8988T (cell line): ENCODE measurements around the gene C17orf78.
"Not testable (repeated sequence)": the region's sequence is repeated elsewhere in the genome, so short reads cannot be mapped to it uniquely, and the experiment has no call there.

ENCODE experiments used
- DNase-seq: peaks from one replicate; pipeline ENCODE4 v3.0.0; 2011

The C17orf78 gene

GRCh38 chr17:37375706-37376105 lies at the start of gene C17orf78:
Gene C17orf78 (plus strand): TSS chr17:37375985. CDS start chr17:37376093, 108 bp downstream.
- DNase-seq = no peak

- no peak for DNase-seq
These were observed 48.3 kb upstream of the C17orf78 start for GRCh38 chr17:37327341-37328090.

GRCh38 chr17:37338847-37339246 lies 36.9 kb upstream of the C17orf78 start:
- DNase-seq = no peak

- no peak for DNase-seq
These were observed 36.5 kb upstream of the C17orf78 start for GRCh38 chr17:37339321-37339720.

- no peak for DNase-seq
These were observed 35.0 kb upstream of the C17orf78 start for GRCh38 chr17:37340804-37341203.

GRCh38 chr17:37342589-37342988 lies 33.2 kb upstream of the C17orf78 start:
- no peak for DNase-seq

GRCh38 chr17:37344519-37344918 lies 31.3 kb upstream of the C17orf78 start:
- DNase-seq = no peak

GRCh38 chr17:37346863-37347402 lies 28.9 kb upstream of the C17orf78 start:
- DNase-seq = not testable (repeated sequence)

GRCh38 chr17:37356796-37357569 lies 18.8 kb upstream of the C17orf78 start:
- not testable (repeated sequence) for DNase-seq

- DNase-seq = peak; percentile 38
These were observed 17.5 kb upstream of the C17orf78 start for GRCh38 chr17:37358098-37358829.

- peak; percentile 85 for DNase-seq
These were observed 16.7 kb upstream of the C17orf78 start for GRCh38 chr17:37358830-37359681.

- no peak for DNase-seq
These were observed 16.1 kb upstream of the C17orf78 start for GRCh38 chr17:37359682-37360188.

- DNase-seq = no peak
These were observed 15.2 kb upstream of the C17orf78 start for GRCh38 chr17:37360632-37361031.

GRCh38 chr17:37361543-37361942 lies 14.2 kb upstream of the C17orf78 start:
- DNase-seq = no peak

- no peak for DNase-seq
These were observed 10.2 kb upstream of the C17orf78 start for GRCh38 chr17:37365589-37365988.

GRCh38 chr17:37368577-37368976 lies 7.2 kb upstream of the C17orf78 start:
- DNase-seq = no peak

- no peak for DNase-seq
These were observed 2.1 kb upstream of the C17orf78 start for GRCh38 chr17:37373530-37374159.

GRCh38 chr17:37382056-37382455 lies 6.3 kb downstream of the C17orf78 start:
- no peak for DNase-seq

GRCh38 chr17:37384560-37385149 lies 8.9 kb downstream of the C17orf78 start:
- DNase-seq = no peak

GRCh38 chr17:37385474-37385990 lies 9.7 kb downstream of the C17orf78 start:
- no peak for DNase-seq

- no peak for DNase-seq
These were observed 10.7 kb downstream of the C17orf78 start for GRCh38 chr17:37386462-37386861.
